Stimulated activated CD8-positive, alpha-beta memory T cell treated with anti-CD3 and anti-CD28 coated beads, Interleukin-12 subunit alpha, Interleukin-12 subunit beta, amount 100 ng/mL, for 24 hours (primary cell): Measurements from ENCODE around the gene CTSL.
"Not testable (repeated sequence)": the region's sequence is repeated elsewhere in the genome, so short reads cannot be mapped to it uniquely, and the experiment has no call there.

Experiments
- DNase-seq: peaks from one replicate; pipeline ENCODE4 v3.0.0-alpha.2; 2020; ENCODE audit errors: extremely low read depth

The CTSL gene

DNA sequence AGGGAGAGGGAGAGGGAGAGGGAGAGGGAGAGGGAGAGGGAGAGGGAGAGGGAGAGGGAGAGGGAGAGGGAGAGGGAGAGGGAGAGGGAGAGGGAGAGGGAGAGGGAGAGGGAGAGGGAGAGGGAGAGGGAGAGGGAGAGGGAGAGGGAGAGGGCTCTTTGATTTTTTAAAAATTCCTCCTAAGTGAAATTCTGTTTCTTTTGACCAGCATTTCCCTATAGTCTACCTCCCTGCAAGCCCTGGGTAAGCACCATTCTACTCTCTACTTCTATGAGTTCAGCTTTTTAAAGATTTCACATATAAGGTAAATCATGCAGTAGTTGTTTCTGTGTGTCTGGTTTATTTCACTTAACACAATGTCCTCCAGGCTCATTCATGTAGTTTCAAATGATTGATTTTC is 34.1 kb downstream of the CTSL start:
- not testable (repeated sequence) for DNase-seq

DNA sequence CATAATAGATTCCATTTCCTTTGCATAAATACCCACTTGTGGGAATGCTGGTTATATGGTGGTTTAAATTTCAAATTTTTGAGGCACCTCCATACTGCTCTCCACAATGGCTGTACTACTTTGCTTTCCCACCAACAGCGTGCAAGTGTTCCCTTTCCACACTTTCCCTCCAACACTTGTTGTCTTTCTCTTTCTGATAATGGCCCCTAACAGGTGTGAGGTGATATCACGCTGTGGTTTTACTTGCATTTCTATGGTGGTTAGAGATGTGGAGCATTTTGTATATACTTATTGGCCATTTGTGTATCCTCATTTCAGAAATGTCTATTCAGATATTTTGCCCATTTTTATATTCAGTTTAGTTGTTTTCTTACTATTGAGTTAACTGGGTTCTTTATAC is 34.6 kb downstream of the CTSL start:
- no peak for DNase-seq

DNA sequence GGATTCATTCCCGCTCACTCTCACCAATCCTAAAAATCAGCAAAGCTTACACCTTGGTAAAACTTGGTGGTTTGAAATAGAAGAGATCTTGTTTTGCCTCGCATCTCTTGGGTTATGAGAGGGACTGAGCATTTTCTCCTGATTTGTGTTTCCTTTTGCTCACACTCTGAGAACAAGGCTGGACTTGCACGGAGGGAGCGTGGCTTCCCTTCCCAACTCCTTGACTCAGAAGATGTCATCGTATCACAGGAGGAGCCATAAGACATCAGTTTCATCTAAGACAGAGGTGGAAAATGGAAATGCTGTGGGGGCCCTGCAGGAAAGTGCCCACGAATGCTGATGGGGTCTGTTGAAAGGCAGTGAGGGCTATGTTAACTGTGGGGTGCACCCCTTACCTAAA is 37.4 kb downstream of the CTSL start:
- DNase-seq, result no peak

DNA sequence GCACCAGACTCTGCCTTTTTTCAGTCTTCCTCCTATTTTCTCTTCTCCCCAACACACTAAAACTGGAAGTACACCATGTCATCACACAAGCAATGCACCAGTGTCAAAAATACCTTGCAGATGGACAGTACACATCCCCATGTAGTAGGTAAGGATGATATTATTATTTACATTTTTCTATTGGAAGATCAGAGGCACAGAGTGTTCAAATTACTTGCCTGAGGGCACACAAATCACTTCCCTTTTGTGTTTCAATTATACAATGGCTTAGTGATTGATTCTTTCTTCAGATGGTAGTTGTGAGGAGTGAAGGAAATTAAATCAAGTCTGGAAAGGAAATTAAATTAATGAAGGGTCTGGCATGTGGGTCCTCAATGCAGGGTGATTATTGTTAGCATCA is 39.6 kb downstream of the CTSL start:
- DNase-seq, result no peak

DNA sequence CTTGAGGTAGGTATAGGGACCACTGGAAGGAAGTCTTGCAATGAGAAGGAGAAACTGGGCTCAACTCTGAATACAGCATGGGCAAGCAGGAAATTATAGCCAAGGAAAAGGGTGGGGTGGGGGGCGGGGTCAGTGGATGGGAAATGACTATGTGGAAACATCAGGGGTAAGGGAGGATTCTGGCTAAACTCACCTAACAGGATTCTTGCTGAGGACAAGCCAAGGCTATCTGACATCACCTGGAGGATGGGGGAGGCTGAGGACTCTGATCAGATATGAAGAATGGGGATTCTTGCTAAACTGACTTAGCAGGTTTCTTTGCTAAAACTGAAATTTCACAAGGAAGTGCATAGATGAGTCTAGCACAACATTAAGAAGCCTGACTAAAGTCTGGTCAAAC is 40.8 kb downstream of the CTSL start:
- DNase-seq, result no peak

DNA sequence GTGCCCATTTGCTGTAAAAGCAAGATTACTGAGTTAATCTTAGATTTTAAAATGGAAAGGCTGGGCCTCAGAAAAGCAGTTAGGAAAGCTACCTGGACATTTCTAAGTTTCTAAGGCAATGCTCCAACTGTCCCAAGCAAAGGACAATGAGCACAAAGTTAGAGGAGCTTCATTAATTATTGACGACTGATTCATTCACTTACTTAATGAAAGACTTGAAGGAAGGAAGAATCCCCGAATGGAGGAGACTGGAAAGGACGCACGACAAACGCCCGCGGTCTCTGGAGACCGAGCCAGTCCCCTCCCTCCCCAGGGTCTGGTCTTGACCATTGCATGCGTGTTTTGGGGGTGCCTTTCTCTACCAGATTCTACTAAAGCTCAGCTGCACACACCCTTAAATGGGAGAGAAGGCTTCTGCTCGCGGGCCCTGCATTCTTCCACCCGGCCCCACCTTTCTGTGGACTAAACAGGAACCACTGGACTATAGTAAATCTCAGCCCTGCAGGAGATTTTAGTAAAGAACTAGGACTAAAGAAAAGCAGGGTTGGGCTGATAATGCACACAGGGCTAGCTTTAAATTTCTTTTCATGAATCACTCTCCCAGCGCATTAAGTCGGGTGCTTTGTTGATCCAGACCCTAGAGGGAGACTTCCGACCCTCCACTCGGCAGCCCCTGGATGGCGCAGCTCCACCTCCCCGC is 44.8 kb downstream of the CTSL start:
- no peak for DNase-seq

DNA sequence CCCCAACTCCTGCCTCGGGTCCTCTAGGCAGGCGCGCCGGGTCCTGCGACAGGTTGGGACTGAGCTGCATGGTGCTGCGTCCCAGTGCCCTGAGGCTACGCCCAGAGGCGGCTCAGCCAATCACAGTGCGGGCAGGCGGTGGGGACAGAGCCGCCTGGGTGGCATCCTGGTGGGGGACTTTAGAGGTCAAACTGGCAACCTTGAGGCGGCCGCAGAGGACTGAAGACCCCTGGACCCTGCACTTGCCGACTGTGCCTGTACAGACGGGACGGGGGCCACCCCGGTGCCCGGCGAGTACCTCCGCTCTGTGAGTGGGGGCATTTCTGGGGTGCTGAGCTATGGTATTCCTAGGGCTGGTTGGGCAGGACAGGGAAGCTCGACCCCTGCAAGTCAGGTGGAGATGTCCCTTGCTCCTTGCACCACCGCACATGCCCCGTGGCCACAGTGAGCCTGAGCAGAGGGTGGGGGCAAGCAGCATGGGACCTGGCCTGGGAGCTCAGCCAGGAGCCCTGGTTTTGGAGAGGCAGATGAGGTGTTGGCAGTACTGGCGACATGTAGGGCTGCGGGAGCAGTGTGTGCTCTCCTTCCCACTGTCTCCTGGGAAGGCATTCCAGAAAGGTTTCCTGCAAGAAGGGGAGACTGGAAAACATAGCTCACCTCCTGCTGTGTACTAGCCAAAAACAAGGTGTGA is 45.5 kb downstream of the CTSL start:
- no peak for DNase-seq

DNA sequence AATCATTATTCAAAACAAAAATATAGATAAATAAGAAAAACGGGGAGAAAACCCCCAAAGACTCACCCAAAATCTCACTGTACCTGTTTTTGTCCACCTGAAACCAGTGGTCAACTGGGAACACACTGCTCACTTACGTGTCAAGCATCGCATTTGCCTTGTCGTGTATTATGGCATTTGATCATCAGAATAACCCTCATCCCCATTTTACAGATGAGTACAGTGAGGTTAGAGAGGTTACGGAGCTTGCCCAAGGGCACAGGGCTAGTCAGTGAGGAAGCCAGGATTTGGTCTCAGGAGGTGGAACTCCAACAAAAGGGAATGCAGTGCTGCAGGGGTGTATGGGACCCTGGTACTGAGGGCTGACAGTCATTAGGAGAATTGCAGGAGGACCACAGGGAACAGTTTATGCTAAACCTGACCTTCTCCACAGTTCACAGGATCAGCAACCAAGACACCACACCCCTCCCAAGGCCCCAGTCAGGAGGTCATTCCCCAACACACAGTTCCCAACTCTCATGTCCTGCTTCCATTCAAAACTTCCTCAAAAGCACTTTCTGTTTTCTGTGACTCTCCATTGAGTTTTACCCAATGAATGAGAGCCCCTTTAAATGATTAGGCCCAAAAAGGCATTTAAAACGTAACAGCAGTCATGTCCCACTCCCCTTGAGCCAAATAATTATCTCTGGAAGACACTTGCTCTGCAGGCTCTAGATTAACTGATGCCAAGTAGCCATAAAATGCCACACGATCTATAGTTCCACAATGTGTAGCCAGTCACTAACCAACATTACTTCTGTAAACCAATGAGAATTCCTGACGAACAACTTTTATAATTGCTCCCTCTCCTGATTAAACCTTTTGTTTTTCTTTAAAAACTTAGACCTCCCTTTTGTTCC is 50.8 kb downstream of the CTSL start:
- no peak for DNase-seq

DNA sequence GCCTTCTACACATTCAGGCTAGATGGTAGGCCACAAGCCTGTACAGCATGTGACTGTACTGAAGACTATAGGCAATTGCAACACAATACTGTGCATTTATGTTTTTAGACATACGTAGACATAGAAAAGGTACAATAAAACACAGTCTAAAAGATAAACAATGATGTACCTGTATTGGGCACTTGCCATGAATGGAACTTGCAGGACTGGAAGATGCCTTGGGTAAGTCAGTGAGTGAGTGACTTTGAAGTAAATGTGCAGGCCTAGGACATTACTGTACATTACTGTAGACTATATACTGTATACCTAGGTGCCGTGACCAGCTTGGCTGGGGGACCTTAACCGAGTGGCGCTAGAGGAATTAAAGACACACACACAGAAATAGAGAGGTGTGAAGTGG is 53.1 kb downstream of the CTSL start:
- no peak for DNase-seq
